Trophoblast cell (in vitro differentiated cells and primary cell): ENCODE data around the gene ABHD16A.

ENCODE experiments used
- DNase-seq, 2 donors: peaks; one replicate each; pipeline ENCODE4 v3.0.0-alpha.2; 2016
- H2AFZ ChIP-seq: 2 replicates; pipeline ENCODE4 v1.6.1; 2013; ENCODE audit warnings: low read length, moderate library complexity, mild to moderate bottlenecking; ENCODE audit not compliant: insufficient read depth, poor library complexity
- H2AK5ac ChIP-seq: 2 replicates; pipeline ENCODE4 v1.6.1; 2013; ENCODE audit warnings: mild to moderate bottlenecking, low read length
- H2BK120ac ChIP-seq: 2 replicates; pipeline ENCODE4 v1.6.1; 2013; ENCODE audit warnings: low read length, mild to moderate bottlenecking, moderate library complexity; ENCODE audit not compliant: insufficient read depth, poor library complexity
- H2BK12ac ChIP-seq: 2 replicates; pipeline ENCODE4 v1.6.1; 2013; ENCODE audit warnings: mild to moderate bottlenecking, low read length, moderate library complexity
- H2BK5ac ChIP-seq: 2 replicates; pipeline ENCODE4 v1.6.1; 2013; ENCODE audit warnings: low read length, low read depth, moderate library complexity, mild to moderate bottlenecking; ENCODE audit not compliant: poor library complexity
- H3K14ac ChIP-seq: 2 replicates; pipeline ENCODE4 v1.6.1; 2013; ENCODE audit warnings: mild to moderate bottlenecking, low read length
- H3K18ac ChIP-seq: 2 replicates; pipeline ENCODE4 v1.6.1; 2013; ENCODE audit warnings: mild to moderate bottlenecking, low read length
- H3K23ac ChIP-seq: 2 replicates; pipeline ENCODE4 v1.6.1; 2013; ENCODE audit warnings: low read length
- H3K27ac ChIP-seq: 2 replicates; pipeline ENCODE4 v1.5.1; 2013; ENCODE audit warnings: low read depth, mild to moderate bottlenecking, inconsistent platforms, low read length, moderate library complexity
- H3K27me3 ChIP-seq: 2 replicates; pipeline ENCODE4 v1.6.1; 2013; ENCODE audit warnings: inconsistent platforms, mild to moderate bottlenecking, low read length, moderate library complexity; ENCODE audit not compliant: insufficient read depth
- H3K36me3 ChIP-seq, 2 experiments: 1 replicate in 1 of 2; 2 replicates in 1 of 2; pipeline ENCODE4 v1.6.1; 2013; ENCODE audit warnings: low read length in 2 of 2, mild to moderate bottlenecking in 2 of 2, moderate library complexity in 1 of 2; ENCODE audit not compliant: insufficient read depth in 2 of 2, control insufficient read depth in 1 of 2
- H3K4ac ChIP-seq: 2 replicates; pipeline ENCODE4 v1.6.1; 2013; ENCODE audit warnings: low read depth, mild to moderate bottlenecking, low read length, moderate library complexity
- H3K4me1 ChIP-seq, 2 experiments: 1 replicate in 1 of 2; 2 replicates in 1 of 2; pipeline ENCODE4 v1.6.1; 2013; ENCODE audit warnings: low read length in 2 of 2, mild to moderate bottlenecking in 2 of 2, moderate library complexity in 1 of 2; ENCODE audit not compliant: insufficient read depth in 2 of 2, control insufficient read depth in 1 of 2
- H3K4me2 ChIP-seq: 2 replicates; pipeline ENCODE4 v1.6.1; 2013; ENCODE audit warnings: inconsistent platforms, mild to moderate bottlenecking, low read length, moderate library complexity
- H3K4me3 ChIP-seq: 2 replicates; pipeline ENCODE4 v1.5.1; 2013; ENCODE audit warnings: mild to moderate bottlenecking, low read depth, low read length, inconsistent platforms
- H3K79me1 ChIP-seq: one replicate; pipeline ENCODE4 v1.6.1; 2013; ENCODE audit warnings: low read length
- H3K79me2 ChIP-seq: 2 replicates; pipeline ENCODE4 v1.6.1; 2013; ENCODE audit warnings: low read length, mild to moderate bottlenecking; ENCODE audit not compliant: control insufficient read depth, insufficient read depth, poor library complexity
- H3K9ac ChIP-seq: 2 replicates; pipeline ENCODE4 v1.6.1; 2013; ENCODE audit warnings: mild to moderate bottlenecking, low read length
- H3K9me3 ChIP-seq: 2 replicates; pipeline ENCODE4 v1.6.1; 2013; ENCODE audit warnings: low read depth, mild to moderate bottlenecking, control low read depth, inconsistent platforms, low read length; ENCODE audit not compliant: insufficient read depth
- H4K12ac ChIP-seq: 2 replicates; pipeline ENCODE4 v1.6.1; 2013; ENCODE audit warnings: low read depth, mild to moderate bottlenecking, low read length, moderate library complexity
- H4K8ac ChIP-seq: 2 replicates; pipeline ENCODE4 v1.6.1; 2013; ENCODE audit warnings: low read depth, mild to moderate bottlenecking, low read length, moderate library complexity
- H4K91ac ChIP-seq: one replicate; pipeline ENCODE4 v1.6.1; 2013; ENCODE audit warnings: low read depth, mild to moderate bottlenecking, low read length, moderate library complexity
- WGBS: extraction: QIAGEN DNeasy Blood & Tissue Kit; methylation state at CpG from one replicate; pipeline ENCODE4 v1.1.7; 2013; ENCODE audit warnings: missing lambda C conversion rate; ENCODE audit not compliant: insufficient read length, insufficient coverage; ENCODE audit errors: extremely low coverage; 5-methylcytosine and 5-hydroxymethylcytosine counted together

ABHD16A gene

GRCh38 chr6:31722173-31722572 is 19.0 kb upstream of the ABHD16A start:
- Histone ChIP-seq H3K4ac (no peak overlapping the region), H2BK120ac (no peak overlapping the region), H3K18ac (no peak overlapping the region), H4K91ac (no peak overlapping the region), H3K4me1 (peaks cover 17 to 23% of the 10 kb centered on the region in 2 experiments), H2AFZ (no peak overlapping the region), H2BK5ac (no peak overlapping the region), H3K79me1 (peaks cover 3% of the 10 kb centered on the region), H3K36me3 (peaks cover 4 to 16% of the 10 kb centered on the region in 2 experiments), H2BK12ac (no peak overlapping the region), H3K9ac (no peak overlapping the region), H3K4me2 (no peak overlapping the region), H3K9me3 (no peaks in the 10 kb centered on the region), H3K27me3 (no peaks in the 10 kb centered on the region), H3K27ac (no peak overlapping the region), H4K8ac (no peak overlapping the region), H3K14ac (no peak overlapping the region), H2AK5ac (no peak overlapping the region), H3K23ac (no peak overlapping the region), H4K12ac (no peak overlapping the region), H3K79me2 (no peaks in the 10 kb centered on the region), H3K4me3 (no peak overlapping the region)
- no CpG with 5 or more reads among the region's 3 CpGs for WGBS
- DNase-seq: no peak

DNA sequence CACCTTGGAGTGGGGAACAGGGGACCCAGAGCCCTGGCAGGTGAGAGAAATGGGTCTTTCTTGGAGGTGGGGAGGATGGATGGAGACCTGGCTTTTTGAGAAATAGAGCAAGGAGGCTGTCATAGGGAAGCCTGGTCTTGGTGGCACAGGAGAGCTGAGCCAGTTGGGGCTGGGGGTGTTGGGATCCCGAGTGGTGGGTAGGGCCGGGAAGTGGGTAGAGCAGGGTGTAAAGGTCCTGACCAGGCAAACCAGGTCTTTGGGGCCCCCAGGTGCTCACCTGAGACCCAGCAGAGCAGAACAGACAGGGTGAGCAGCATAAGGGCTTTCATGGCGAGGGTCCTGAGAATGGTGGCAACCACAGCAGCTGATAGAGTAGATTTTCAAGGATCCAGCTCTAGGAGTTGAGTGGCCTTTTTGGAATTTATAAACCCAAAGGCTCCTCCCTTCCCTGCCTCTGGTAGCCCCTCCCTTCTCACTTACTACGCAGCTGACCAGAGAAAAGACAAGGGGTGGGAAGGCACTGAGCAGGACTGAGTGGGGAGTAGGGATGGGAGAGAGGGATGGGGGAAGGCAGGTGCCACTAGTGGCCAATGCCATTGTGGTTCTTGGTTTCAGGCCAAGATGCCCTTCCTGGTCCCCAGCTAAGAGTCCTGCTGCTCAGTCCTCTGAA is 18.4 kb upstream of the ABHD16A start, which contains the start of gene LY6G6C:
Gene LY6G6C (minus strand): TSS at position 396 of the 670 bp plus-strand sequence. CDS start 67 bp downstream, at position 329.
- Histone ChIP-seq H2AFZ (no peak within 1 kb of the TSS), H3K4me3 (no peak within 1 kb of the TSS), H3K9ac (no peak within 1 kb of the TSS), H3K4me2 (no peak within 1 kb of the TSS), H3K4me1 (peaks cover 17 to 23% of the 10 kb centered on the region in 2 experiments), H3K23ac (no peak within 1 kb of the TSS), H2AK5ac (no peak within 1 kb of the TSS), H2BK5ac (no peak within 1 kb of the TSS), H3K27me3 (no peaks in the 10 kb centered on the region), H3K14ac (no peak within 1 kb of the TSS), H3K36me3 (peaks cover 2 to 11% of the 10 kb centered on the region in 2 experiments), H3K79me2 (no peaks in the 10 kb centered on the region), H3K4ac (no peak within 1 kb of the TSS), H2BK12ac (no peak within 1 kb of the TSS), H3K27ac (no peak within 1 kb of the TSS), H2BK120ac (no peak within 1 kb of the TSS), H3K79me1 (peaks cover 3% of the 10 kb centered on the region), H4K12ac (no peak within 1 kb of the TSS), H4K91ac (peak within 1 kb of the TSS; percentile 16), H3K9me3 (no peaks in the 10 kb centered on the region), H3K18ac (no peak within 1 kb of the TSS), H4K8ac (no peak within 1 kb of the TSS)
- WGBS: no CpG with 5 or more reads among the region's 4 CpGs
- no peak for DNase-seq

- Histone ChIP-seq H3K9me3 (no peaks in the 10 kb centered on the region), H2AFZ (no peak overlapping the region), H3K27ac (peak overlapping the region; percentile 3), H3K18ac (no peak overlapping the region), H4K12ac (no peak overlapping the region), H3K79me1 (peaks cover 3% of the 10 kb centered on the region), H3K14ac (no peak overlapping the region), H2AK5ac (no peak overlapping the region), H3K9ac (no peak overlapping the region), H3K36me3 (peaks cover 0 to 2% of the 10 kb centered on the region in 2 experiments), H3K23ac (no peak overlapping the region), H3K79me2 (no peaks in the 10 kb centered on the region), H2BK5ac (no peak overlapping the region), H3K27me3 (no peaks in the 10 kb centered on the region), H3K4ac (no peak overlapping the region), H3K4me2 (no peak overlapping the region), H4K8ac (no peak overlapping the region), H4K91ac (peak overlapping the region; percentile 3), H3K4me1 (peaks cover 17 to 23% of the 10 kb centered on the region in 2 experiments), H2BK12ac (no peak overlapping the region), H3K4me3 (no peak overlapping the region), H2BK120ac (no peak overlapping the region)
- no CpG with 5 or more reads among the region's 5 CpGs for WGBS
- peak; percentile 95 to 97 for DNase-seq
Measured at GRCh38 chr6:31720196-31720770, 17.2 kb upstream of the ABHD16A start.

- DNase-seq: no peak
- Histone ChIP-seq H3K4me3 (no peak overlapping the region), H3K27ac (no peak overlapping the region), H2BK5ac (no peak overlapping the region), H3K4ac (no peak overlapping the region), H2BK120ac (peak overlapping the region; percentile 33), H3K79me1 (peaks cover 3% of the 10 kb centered on the region), H3K79me2 (no peaks in the 10 kb centered on the region), H3K4me1 (peaks cover 21 to 27% of the 10 kb centered on the region in 2 experiments), H3K14ac (peak overlapping the region; percentile 21), H3K9ac (no peak overlapping the region), H3K36me3 (no peaks in the 10 kb centered on the region), H2AFZ (no peak overlapping the region), H4K8ac (peak overlapping the region; percentile 6), H3K18ac (no peak overlapping the region), H4K91ac (peak overlapping the region; percentile 82), H4K12ac (no peak overlapping the region), H3K23ac (no peak overlapping the region), H3K27me3 (no peaks in the 10 kb centered on the region), H2AK5ac (peak overlapping the region; percentile 6), H3K9me3 (no peaks in the 10 kb centered on the region), H3K4me2 (no peak overlapping the region), H2BK12ac (peak overlapping the region; percentile 37)
- WGBS: no CpG with 5 or more reads among the region's 6 CpGs
Measured at GRCh38 chr6:31719001-31719400, 15.9 kb upstream of the ABHD16A start.
